ENCODE measurements around the gene ATL1.
"Not testable (repeated sequence)": the region's sequence is repeated elsewhere in the genome, so short reads cannot be mapped to it uniquely, and the experiment has no call there.

ATL1 gene

DNA sequence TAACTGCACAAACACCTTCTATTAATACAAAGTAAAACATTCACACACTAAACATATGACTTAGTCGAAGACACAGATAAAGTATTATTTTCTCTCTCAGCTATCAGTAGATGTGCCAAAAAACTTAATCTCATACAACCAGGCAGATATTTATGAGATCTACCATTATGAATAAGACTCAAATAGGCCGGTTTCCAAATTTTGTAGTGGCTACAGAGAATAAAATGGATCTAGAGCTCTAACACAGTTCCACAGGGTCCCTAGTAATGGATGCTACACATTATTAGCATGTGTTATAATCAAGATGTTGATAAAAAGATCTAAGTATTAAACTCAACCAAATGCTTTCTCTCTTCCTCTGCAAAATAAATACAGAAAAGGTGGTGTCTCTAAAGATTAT lies 97.8 kb downstream of the ATL1 start:
- no peak for DNase-seq (ENCODE audit: low read depth in 2 of 2)

GRCh38 chr14:50658203-50658602 lies 98.3 kb downstream of the ATL1 start:
- no peak for DNase-seq (ENCODE audit: low read depth in 2 of 2)

DNA sequence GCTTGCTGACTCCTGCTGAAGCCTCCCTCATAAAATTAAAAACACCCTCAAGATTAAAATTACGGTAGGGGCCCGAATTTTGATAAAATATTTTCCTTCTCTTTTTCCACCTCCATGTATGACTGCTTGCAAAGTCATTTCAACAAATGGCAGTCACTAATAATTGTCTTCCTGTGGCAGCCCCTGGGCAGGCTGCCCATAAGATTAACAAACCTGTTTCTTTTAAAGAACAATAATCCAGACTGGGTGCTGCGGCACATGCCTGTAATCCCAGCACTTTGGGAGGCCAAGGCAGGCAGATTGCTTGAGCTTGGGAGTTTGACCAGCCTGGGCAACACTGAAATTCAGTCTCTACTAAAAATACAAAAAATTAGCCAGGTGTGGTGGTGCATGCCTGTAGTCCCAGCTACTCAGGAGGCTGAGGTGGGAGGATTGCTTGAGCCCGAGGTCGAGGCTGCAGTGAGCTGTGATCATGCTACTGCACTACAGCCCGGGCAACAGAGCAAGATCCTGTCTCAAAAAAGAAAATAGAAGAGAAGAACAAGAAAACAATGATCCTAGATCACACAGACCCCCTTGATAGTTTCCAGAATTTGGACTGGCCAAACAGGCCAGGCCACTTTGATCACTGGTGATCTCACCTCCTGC lies 99.5 kb downstream of the ATL1 start:
- DNase-seq (ENCODE audit: low read depth in 2 of 2) = no peak

GRCh38 chr14:50664579-50664978 lies 104.6 kb downstream of the ATL1 start:
- not testable (repeated sequence) for DNase-seq (ENCODE audit: low read depth in 2 of 2)

GRCh38 chr14:50665300-50665699 lies 105.4 kb downstream of the ATL1 start:
- not testable (repeated sequence) for DNase-seq (ENCODE audit: low read depth in 2 of 2)

DNA sequence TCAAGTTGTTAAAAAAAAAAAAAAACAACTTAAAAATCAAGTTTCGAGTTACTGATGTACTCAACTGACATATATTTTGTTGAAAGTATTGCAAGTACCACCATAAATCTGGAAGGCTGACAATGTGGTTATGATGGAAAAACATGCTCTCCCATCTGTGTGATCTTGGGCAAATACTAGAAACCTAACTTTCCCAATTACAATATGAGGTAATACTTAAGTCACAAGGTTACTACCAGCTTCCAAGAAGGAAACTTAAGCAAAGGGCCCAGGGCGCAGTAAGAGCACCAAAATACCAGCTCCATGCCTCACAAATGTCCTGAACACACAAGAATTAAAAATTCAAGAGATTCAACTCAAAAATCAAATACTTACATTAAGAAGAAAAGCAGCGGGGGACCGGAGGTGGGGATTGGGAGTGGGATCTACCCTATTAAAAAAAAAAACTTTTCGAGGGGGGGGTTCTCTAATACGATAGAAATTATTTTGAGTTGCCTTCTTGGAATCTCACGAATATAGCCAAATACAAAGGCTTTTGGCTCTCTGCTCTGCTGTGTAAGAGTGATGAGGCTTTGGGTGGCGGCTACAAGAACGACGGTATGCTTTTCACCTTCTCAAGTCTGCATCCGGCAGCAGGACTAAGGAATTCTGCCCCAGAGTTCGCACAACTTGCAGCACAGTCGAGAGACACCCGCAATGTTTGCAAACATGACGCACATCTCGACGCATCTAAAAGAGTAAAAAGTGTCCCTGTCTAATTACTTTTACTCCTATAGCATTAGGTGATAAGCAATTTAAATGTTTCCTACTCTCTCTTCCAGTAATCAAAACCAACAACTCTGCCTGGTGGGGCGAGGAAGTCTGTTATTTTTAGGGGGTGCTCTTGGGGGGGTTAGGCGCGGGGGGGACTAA lies 107.1 kb downstream of the ATL1 start:
- peak in 1 of 2 experiments; percentile 9 for DNase-seq (ENCODE audit: low read depth in 2 of 2)

DNA sequence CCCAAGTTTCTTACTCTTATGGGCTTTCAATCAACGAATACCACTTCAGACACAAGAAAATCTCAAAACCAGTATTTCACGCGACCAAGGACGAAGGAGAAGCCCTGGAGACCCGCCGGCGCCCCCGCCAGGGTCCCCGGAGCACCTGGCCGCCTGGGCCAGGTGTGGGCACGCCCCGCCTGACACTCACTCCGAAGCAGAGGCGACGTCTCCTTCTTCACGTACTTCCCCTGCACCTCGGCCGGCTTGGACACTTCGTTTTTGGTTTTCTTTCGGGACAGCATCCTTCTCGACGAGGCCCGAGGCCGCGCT lies 107.7 kb downstream of the ATL1 start:
- peak in 1 of 2 experiments; percentile 1 for DNase-seq (ENCODE audit: low read depth in 2 of 2)

- DNase-seq (ENCODE audit: low read depth in 2 of 2) = peak; percentile 43 to 47
Measured at GRCh38 chr14:50667996-50668825, 108.3 kb downstream of the ATL1 start, which contains the start of gene SAV1. Gene SAV1 (minus strand): TSS chr14:50668306. CDS start chr14:50667967, 339 bp downstream.

DNA sequence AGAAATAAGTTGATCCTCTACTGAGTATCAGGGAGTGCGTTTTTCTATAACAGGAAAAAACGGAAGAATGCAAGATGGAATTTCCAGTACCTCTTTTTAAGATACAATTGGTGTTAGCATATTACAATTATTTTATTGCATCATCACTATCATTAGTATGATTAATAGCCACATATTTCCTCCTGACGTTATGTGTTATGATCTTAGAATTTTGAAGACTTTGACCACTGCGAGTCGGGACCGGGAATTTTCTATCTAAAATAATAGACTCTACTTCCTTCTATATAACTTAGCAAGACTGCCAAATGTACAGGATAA lies 108.8 kb downstream of the ATL1 start:
- no peak for DNase-seq (ENCODE audit: low read depth in 2 of 2)

DNA sequence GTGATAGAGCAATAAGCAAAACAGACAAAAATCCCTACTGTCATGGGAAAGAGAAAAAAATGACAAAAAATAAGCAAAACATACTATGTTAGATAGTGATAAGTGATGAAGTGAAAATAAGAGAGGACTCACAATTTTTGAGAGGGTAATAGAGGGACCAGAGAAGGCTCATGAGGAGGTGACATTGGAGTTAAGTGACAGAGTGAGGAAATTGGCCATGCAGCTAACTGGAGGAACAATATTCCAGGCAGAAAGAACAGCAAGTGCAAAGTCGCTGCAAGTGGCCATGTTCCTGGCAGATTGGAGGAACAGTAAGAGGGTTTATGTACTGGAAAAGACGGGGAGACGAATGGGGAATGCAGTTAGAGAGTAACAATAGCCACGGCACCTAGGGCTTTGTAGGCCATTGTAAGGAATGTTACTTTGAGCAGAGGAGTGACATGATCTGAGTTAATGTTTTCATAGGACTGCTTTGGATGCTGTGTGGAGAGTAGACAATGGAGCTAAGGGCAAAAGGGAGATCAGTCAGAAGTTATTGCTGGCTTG lies 109.6 kb downstream of the ATL1 start:
- DNase-seq (ENCODE audit: low read depth in 2 of 2) = no peak

- no peak for DNase-seq (ENCODE audit: low read depth in 2 of 2)
Measured at GRCh38 chr14:50670196-50670865, 110.4 kb downstream of the ATL1 start.

GRCh38 chr14:50670866-50671256 lies 110.9 kb downstream of the ATL1 start:
- DNase-seq (ENCODE audit: low read depth in 2 of 2) = no peak

- DNase-seq (ENCODE audit: low read depth in 2 of 2) = no peak
Measured at GRCh38 chr14:50675597-50675996, 115.7 kb downstream of the ATL1 start.

GRCh38 chr14:50676814-50677516 lies 117.0 kb downstream of the ATL1 start:
- DNase-seq (ENCODE audit: low read depth in 2 of 2) = no peak

GRCh38 chr14:50677527-50678063 lies 117.7 kb downstream of the ATL1 start:
- DNase-seq (ENCODE audit: low read depth in 2 of 2) = no peak

DNA sequence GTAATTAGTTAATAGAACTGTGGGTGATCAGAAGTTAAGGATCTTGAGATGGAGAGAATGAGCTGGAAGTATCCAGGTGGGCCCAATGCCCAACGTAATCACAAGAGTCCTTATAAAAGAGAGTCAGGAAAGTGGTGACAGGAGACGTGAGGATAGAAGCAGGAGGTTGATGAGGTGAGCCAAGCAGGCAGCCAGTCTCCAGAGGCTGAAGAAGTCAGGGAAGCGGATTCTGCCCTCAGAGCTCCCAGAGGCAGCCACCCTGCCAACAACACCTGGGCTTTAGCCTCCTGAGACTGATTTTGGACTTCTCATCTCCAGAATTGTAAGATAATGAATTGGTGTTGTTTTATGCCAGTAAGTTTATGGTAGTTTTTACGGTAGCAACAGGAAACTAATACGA lies 118.2 kb downstream of the ATL1 start:
- DNase-seq (ENCODE audit: low read depth in 2 of 2) = no peak

- DNase-seq (ENCODE audit: low read depth in 2 of 2) = no peak
Measured at GRCh38 chr14:50679674-50680073, 119.7 kb downstream of the ATL1 start.

Measured in stimulated activated CD4-positive, alpha-beta T cell treated with anti-CD3 and anti-CD28 coated beads, Interleukin-12 subunit alpha, Interleukin-12 subunit beta, amount 100 ng/mL, for 24 hours (primary cell).